ENCODE results near the gene GRIFIN.

DNA sequence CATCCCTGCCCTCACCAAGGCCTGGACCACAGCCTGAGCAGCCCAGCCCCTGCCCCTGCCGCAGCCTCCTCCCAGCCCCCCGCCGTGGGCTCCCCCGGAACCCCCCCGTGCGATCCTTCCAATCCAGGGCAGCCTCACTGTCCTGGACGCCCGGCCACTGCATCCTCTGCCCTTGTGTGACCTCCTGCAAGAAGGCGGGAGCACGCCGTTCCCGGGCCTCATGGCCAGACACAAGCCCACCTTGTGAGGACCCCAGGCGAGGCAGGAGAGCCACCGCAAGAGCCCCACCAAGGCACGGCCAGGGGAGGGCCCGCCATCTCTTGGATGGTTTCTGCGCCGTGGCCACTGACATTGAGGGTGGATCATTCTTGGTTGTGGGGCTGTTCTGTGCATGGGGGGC is 35.6 kb upstream of the GRIFIN start:
- TF ChIP-seq ZNF146 (CRISPR knock-in tag; IDR thresholded peaks at IDR 0.05; ENCODE audit: unreplicated experiment): no peak
- TF ChIP-seq, protein P1, sequence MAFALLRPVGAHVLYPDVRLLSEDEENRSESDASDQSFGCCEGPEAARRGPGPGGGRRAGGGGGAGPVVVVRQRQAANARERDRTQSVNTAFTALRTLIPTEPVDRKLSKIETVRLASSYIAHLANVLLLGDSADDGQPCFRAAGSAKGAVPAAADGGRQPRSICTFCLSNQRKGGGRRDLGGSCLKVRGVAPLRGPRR (CRISPR knock-in tag; IDR thresholded peaks at IDR 0.05): no peak
- TF ChIP-seq U2AF1 (optimal IDR thresholded peaks at IDR 0.05; ENCODE audit: low read depth, low read length): no peak
